Ishikawa (cell line): ENCODE results near the gene MCF2L2.

ENCODE experiments used
- CEBPB ChIP-seq: IDR thresholded peaks from 2 replicates; pipeline ENCODE4 v1.6.1; 2012
- CREB1 ChIP-seq: IDR thresholded peaks from 2 replicates; pipeline ENCODE4 v1.6.1; 2012; ENCODE audit warnings: low read depth
- EGR1 ChIP-seq: IDR thresholded peaks from 2 replicates; pipeline ENCODE4 v1.6.1; 2012
- EP300 ChIP-seq: IDR thresholded peaks from 2 replicates; pipeline ENCODE4 v1.6.1; 2012; ENCODE audit warnings: borderline replicate concordance
- FOXM1 ChIP-seq: IDR thresholded peaks from 2 replicates; pipeline ENCODE4 v1.6.1; 2012; ENCODE audit warnings: low read depth, borderline replicate concordance
- MAX ChIP-seq: IDR thresholded peaks from 2 replicates; pipeline ENCODE4 v1.6.1; 2012
- NFIC ChIP-seq: IDR thresholded peaks from 2 replicates; pipeline ENCODE4 v1.6.1; 2012
- RAD21 ChIP-seq: IDR thresholded peaks from 2 replicates; pipeline ENCODE4 v1.6.1; 2012; ENCODE audit warnings: low read depth
- REST ChIP-seq: IDR thresholded peaks from 2 replicates; pipeline ENCODE4 v1.6.1; 2012; ENCODE audit warnings: low read depth, mild to moderate bottlenecking
- TAF1 ChIP-seq: IDR thresholded peaks from 2 replicates; pipeline ENCODE4 v1.6.1; 2012; ENCODE audit warnings: low read depth, mild to moderate bottlenecking
- TCF12 ChIP-seq: IDR thresholded peaks from 2 replicates; pipeline ENCODE4 v1.6.1; 2012; ENCODE audit warnings: low read depth
- TEAD4 ChIP-seq: IDR thresholded peaks from 2 replicates; pipeline ENCODE4 v1.6.1; 2012
- YY1 ChIP-seq: IDR thresholded peaks from 2 replicates; pipeline ENCODE4 v1.6.1; 2012; ENCODE audit warnings: low read depth
- ZBTB7A ChIP-seq: IDR thresholded peaks from 2 replicates; pipeline ENCODE4 v1.6.1; 2012; ENCODE audit warnings: low read depth
- TF ChIP-seq, protein P1 (sequence below): IDR thresholded peaks from 2 replicates; pipeline ENCODE4 v1.6.1; 2012

MCF2L2 gene

DNA sequence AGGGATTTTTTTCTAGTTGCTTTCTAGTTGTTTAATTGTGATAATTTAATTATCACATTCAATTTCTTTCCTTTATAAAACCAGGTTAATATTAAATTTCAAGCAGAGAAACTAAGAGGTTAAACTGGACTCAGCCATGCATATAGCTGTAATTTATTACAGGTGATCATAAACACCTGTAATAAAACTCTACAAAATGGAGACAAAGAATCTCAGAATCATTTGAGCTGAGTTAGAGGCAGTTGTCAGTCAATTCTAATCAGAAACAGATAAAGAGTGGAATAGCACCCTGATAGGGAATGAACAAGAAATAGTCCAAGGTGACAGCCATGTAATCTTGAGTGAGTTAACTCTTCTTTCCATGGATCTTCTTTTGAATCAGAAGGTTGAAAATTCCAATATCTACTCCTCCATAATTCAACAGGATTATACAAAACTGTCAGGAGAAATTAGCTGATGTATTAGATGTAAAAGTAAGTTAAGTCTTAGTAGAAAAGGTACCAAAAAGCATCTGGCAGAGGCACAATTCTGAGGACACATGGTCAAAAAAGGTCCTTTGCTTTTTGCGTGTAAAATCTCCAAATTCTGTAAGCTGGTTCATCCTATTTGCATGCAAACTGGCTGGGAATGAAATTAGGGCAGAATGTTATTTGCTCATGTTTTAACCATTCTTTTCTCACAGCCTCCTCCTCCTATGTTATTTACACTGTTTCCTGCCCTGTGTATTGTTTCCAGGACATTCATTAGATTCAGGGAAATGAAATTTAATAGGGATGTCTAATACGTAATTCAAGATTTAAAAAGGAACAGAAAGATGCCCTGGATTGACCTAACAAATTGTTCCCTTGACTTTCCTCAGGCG lies 214.8 kb downstream of the MCF2L2 start:
- no peak for TF ChIP-seq TCF12

GRCh38 chr3:183212565-183212964 lies 215.9 kb downstream of the MCF2L2 start:
- TF ChIP-seq FOXM1 (no peak), CREB1 (no peak), NFIC (no peak), TCF12 (no peak), TEAD4 (no peak), CEBPB (no peak), ZBTB7A (no peak), REST (no peak), YY1 (no peak), TAF1 (no peak), EGR1 (no peak), RAD21 (no peak), EP300 (no peak), MAX (no peak)
- TF ChIP-seq, protein P1, sequence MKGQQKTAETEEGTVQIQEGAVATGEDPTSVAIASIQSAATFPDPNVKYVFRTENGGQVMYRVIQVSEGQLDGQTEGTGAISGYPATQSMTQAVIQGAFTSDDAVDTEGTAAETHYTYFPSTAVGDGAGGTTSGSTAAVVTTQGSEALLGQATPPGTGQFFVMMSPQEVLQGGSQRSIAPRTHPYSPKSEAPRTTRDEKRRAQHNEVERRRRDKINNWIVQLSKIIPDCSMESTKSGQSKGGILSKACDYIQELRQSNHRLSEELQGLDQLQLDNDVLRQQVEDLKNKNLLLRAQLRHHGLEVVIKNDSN: no peak

DNA sequence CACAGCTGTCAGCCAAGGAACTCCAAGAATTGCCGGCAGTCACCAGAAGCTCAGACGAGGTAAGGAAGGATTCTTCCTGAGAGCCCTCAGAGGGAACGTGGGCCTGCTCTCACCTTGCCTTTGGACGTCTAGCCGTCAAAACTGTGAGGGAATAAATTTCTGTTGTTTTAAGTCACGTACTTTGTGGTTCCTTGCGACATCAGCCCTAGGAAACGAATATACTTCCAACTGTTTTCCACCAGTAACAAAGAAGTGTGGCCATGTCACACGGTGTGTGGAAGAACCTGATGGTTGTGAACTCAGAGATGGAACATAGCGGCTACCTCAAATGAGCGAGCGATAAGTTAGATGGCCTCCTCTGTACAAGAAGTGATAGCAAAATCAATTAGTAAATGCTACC lies 216.3 kb downstream of the MCF2L2 start:
- no peak for TF ChIP-seq TAF1
- no peak for TF ChIP-seq TCF12
- no peak for TF ChIP-seq EP300
- TF ChIP-seq REST: no peak
- no peak for TF ChIP-seq CEBPB
- TF ChIP-seq ZBTB7A: no peak
- no peak for TF ChIP-seq EGR1
- TF ChIP-seq CREB1: no peak
- no peak for TF ChIP-seq TEAD4
- TF ChIP-seq NFIC: no peak
- TF ChIP-seq FOXM1: no peak

DNA sequence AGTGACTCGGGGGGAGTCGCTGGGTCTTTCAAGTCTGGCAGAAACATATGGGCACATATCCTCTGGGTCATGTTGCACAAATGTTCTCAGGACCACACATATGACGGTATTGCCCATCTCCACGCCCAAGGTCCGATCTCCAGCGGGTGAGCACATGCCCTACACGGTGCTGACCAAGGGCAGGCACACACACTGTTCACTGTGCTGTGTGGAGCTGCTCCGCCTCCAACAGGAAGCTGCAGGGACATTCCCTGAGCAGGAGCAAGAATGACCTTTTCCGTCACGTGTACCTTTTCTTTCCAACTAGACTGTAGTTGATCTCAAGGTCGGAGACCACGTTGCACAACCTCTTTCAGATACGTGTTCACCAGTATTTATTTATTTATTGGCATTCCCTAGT lies 217.1 kb downstream of the MCF2L2 start:
- TF ChIP-seq EGR1 (no peak), MAX (0 out of 2 replicates have a peak, but pooled peaks have one; percentile 25)

DNA sequence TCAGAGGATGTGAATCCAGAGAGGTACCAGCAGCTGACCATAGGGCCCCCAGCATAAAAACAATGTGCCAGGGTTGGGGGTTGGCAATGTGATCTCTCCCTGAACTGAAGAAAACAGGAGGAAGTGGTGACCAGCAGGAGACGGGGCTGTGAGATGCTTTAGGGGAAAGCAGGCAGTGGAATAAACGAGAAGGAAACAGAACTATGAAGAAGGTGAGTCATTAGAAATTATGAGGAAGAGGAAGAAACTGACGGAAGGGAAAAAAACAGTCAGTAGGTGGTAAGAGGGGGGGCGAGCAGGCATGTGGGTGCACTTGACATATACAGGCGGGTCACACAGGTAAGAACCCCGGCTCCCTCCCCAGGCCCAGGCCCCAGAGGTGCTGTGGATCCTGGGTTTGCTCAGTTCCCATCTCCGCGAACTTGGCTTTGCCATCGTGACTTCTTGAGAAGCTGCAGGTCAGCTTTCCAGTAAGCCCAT lies 217.5 kb downstream of the MCF2L2 start:
- no peak for TF ChIP-seq EGR1
- TF ChIP-seq, protein P1: no peak
- no peak for TF ChIP-seq RAD21
- TF ChIP-seq TEAD4: no peak
- TF ChIP-seq CREB1: no peak
- TF ChIP-seq EP300: no peak
- no peak for TF ChIP-seq TCF12
- no peak for TF ChIP-seq FOXM1
- no peak for TF ChIP-seq YY1
- TF ChIP-seq MAX: no peak
- TF ChIP-seq NFIC: no peak
- TF ChIP-seq REST: no peak
- TF ChIP-seq ZBTB7A: no peak
- TF ChIP-seq TAF1: no peak
